ENCODE results near the gene MED20. TPM values are rescaled to one million over a fixed set of nuclear protein-coding genes. Genes with fewer than 3 reads are reported as not detected.

MED20 gene
- total and polyA plus RNA-seq, 10 of the 15 experiments (the other 5 are each of a cell fraction or from before 2014, with no cell fraction given) = 13.4 to 24.8 (median 17.9) TPM

- no peak for TF ChIP-seq ZZZ3 (IDR thresholded peaks at IDR 0.05; ENCODE audit: control insufficient read depth, insufficient read length, low read depth)
- TF ChIP-seq TBL1XR1 (IDR thresholded peaks at IDR 0.05; ENCODE audit: low read depth, low read length) = no peak
- TF ChIP-seq CBX3 (IDR thresholded peaks at IDR 0.05; ENCODE audit: borderline replicate concordance, low read depth) = no peak
- TF ChIP-seq MXI1 (IDR thresholded peaks at IDR 0.05; ENCODE audit: low read depth, low read length) = no peak
- no peak for TF ChIP-seq ZSCAN29 (IDR thresholded peaks at IDR 0.05)
- TF ChIP-seq, protein P1, sequence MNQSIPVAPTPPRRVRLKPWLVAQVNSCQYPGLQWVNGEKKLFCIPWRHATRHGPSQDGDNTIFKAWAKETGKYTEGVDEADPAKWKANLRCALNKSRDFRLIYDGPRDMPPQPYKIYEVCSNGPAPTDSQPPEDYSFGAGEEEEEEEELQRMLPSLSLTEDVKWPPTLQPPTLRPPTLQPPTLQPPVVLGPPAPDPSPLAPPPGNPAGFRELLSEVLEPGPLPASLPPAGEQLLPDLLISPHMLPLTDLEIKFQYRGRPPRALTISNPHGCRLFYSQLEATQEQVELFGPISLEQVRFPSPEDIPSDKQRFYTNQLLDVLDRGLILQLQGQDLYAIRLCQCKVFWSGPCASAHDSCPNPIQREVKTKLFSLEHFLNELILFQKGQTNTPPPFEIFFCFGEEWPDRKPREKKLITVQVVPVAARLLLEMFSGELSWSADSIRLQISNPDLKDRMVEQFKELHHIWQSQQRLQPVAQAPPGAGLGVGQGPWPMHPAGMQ (IDR thresholded peaks at IDR 0.05; ENCODE audit: borderline replicate concordance) = no peak
- TF ChIP-seq, protein P2, sequence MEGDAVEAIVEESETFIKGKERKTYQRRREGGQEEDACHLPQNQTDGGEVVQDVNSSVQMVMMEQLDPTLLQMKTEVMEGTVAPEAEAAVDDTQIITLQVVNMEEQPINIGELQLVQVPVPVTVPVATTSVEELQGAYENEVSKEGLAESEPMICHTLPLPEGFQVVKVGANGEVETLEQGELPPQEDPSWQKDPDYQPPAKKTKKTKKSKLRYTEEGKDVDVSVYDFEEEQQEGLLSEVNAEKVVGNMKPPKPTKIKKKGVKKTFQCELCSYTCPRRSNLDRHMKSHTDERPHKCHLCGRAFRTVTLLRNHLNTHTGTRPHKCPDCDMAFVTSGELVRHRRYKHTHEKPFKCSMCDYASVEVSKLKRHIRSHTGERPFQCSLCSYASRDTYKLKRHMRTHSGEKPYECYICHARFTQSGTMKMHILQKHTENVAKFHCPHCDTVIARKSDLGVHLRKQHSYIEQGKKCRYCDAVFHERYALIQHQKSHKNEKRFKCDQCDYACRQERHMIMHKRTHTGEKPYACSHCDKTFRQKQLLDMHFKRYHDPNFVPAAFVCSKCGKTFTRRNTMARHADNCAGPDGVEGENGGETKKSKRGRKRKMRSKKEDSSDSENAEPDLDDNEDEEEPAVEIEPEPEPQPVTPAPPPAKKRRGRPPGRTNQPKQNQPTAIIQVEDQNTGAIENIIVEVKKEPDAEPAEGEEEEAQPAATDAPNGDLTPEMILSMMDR (IDR thresholded peaks at IDR 0.05 in 2 of 3, conservative IDR thresholded peaks at IDR 0.05 in 1 of 3; ENCODE audit: control insufficient read depth in 2 of 3, extremely low read depth in 1 of 3, insufficient read depth in 1 of 3, low read depth in 3 of 3, low read length in 3 of 3) = no peak
- TF ChIP-seq TCF12 (IDR thresholded peaks at IDR 0.05; ENCODE audit: low read depth, low read length) = no peak
Observed at GRCh38 chr6:41874741-41875140, 46.2 kb downstream of the MED20 start (continued).

- intact Hi-C loops (cut with micrococcal nuclease; ENCODE audit: unreplicated experiment) (no loop called here), in situ Hi-C loops (cut with MboI) (no loop called here)
- H3K4me1 ChIP-seq (ENCODE audit: control insufficient read depth, insufficient read depth, low read length) = no peaks in the 10 kb centered on the region
- H3K9me3 ChIP-seq (replicated peaks; ENCODE audit: control insufficient read depth, insufficient read depth, low read length) = no peaks in the 10 kb centered on the region
- BruUV-seq (replicated peaks) = no TSS peak
- FAIRE-seq (no peak), ATAC-seq (no peak), DNase-seq (ENCODE audit: low read depth, low spot score) (no peak)
- no peak overlapping the region for H3K9ac ChIP-seq (ENCODE audit: control insufficient read depth, insufficient read depth, low read length)
- SMC1A ChIA-PET (ENCODE audit: uncharacterized antibody, unreplicated experiment) = interaction anchor here (0.9 kb wide), 1 partner anchor 25 kb away, joined by 3 read pairs; no protein-coding TSS in a partner anchor
- no peak overlapping the region for H3K4me2 ChIP-seq (ENCODE audit: control insufficient read depth, insufficient read depth)
- H3K27ac ChIP-seq (ENCODE audit: control insufficient read depth, insufficient read depth) = no peak overlapping the region
- POLR2A ChIA-PET = no interaction called here
- H4K20me1 ChIP-seq (ENCODE audit: control insufficient read depth, insufficient read depth) = no peaks in the 10 kb centered on the region
- H3K4me3 ChIP-seq = no peak overlapping the region
- 98% methylated on average over 13 of the region's 13 CpGs for WGBS (ENCODE audit: insufficient coverage, insufficient replicate concordance, low lambda C conversion rate, missing lambda C conversion rate)
- CTCF ChIA-PET = interaction anchor here (0.7 kb wide), 1 partner anchor 56 kb away, joined by 3 read pairs; no protein-coding TSS in a partner anchor
- no peaks in the 10 kb centered on the region for H3K36me3 ChIP-seq (ENCODE audit: control insufficient read depth in 2 of 2, insufficient read depth in 2 of 2, low read length in 1 of 2)
- no peaks in the 10 kb centered on the region for H3K27me3 ChIP-seq (replicated peaks in 1 of 2; ENCODE audit: control insufficient read depth in 2 of 2, insufficient read depth in 2 of 2, low read length in 1 of 2)
- no peak overlapping the region for H2AFZ ChIP-seq (ENCODE audit: control insufficient read depth, low read depth, low read length)
- RAD21 ChIA-PET (ENCODE audit: unreplicated experiment) = interaction anchor here (1.1 kb wide), 1 partner anchor 232 kb away, joined by 3 read pairs; no protein-coding TSS in a partner anchor
- no peaks in the 10 kb centered on the region for H3K79me2 ChIP-seq (ENCODE audit: control insufficient read depth, insufficient read depth, low read length)
- TF ChIP-seq, protein P3, sequence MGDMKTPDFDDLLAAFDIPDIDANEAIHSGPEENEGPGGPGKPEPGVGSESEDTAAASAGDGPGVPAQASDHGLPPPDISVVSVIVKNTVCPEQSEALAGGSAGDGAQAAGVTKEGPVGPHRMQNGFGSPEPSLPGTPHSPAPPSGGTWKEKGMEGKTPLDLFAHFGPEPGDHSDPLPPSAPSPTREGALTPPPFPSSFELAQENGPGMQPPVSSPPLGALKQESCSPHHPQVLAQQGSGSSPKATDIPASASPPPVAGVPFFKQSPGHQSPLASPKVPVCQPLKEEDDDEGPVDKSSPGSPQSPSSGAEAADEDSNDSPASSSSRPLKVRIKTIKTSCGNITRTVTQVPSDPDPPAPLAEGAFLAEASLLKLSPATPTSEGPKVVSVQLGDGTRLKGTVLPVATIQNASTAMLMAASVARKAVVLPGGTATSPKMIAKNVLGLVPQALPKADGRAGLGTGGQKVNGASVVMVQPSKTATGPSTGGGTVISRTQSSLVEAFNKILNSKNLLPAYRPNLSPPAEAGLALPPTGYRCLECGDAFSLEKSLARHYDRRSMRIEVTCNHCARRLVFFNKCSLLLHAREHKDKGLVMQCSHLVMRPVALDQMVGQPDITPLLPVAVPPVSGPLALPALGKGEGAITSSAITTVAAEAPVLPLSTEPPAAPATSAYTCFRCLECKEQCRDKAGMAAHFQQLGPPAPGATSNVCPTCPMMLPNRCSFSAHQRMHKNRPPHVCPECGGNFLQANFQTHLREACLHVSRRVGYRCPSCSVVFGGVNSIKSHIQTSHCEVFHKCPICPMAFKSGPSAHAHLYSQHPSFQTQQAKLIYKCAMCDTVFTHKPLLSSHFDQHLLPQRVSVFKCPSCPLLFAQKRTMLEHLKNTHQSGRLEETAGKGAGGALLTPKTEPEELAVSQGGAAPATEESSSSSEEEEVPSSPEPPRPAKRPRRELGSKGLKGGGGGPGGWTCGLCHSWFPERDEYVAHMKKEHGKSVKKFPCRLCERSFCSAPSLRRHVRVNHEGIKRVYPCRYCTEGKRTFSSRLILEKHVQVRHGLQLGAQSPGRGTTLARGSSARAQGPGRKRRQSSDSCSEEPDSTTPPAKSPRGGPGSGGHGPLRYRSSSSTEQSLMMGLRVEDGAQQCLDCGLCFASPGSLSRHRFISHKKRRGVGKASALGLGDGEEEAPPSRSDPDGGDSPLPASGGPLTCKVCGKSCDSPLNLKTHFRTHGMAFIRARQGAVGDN (IDR thresholded peaks at IDR 0.05) = no peak
- TF ChIP-seq POU2F2 (IDR thresholded peaks at IDR 0.05; ENCODE audit: borderline replicate concordance, low read depth, low read length) (no peak), NKRF (conservative IDR thresholded peaks at IDR 0.05) (no peak), ZNF274 (IDR thresholded peaks at IDR 0.05; ENCODE audit: insufficient read depth, insufficient read length) (no peak), MYC (IDR thresholded peaks at IDR 0.05; ENCODE audit: insufficient read depth, insufficient read length, insufficient replicate concordance, low read length, severe bottlenecking) (no peak)
Observed at GRCh38 chr6:41872147-41872546, 48.8 kb downstream of the MED20 start.

All from GM12878 (cell line).